Measurements from ENCODE around the gene HES2. TPM values are rescaled to one million over a fixed set of nuclear protein-coding genes. Genes with fewer than 3 reads are reported as not detected.

HES2 gene
- total RNA-seq, 1 donor from 2014 or later, result not detected

DNA sequence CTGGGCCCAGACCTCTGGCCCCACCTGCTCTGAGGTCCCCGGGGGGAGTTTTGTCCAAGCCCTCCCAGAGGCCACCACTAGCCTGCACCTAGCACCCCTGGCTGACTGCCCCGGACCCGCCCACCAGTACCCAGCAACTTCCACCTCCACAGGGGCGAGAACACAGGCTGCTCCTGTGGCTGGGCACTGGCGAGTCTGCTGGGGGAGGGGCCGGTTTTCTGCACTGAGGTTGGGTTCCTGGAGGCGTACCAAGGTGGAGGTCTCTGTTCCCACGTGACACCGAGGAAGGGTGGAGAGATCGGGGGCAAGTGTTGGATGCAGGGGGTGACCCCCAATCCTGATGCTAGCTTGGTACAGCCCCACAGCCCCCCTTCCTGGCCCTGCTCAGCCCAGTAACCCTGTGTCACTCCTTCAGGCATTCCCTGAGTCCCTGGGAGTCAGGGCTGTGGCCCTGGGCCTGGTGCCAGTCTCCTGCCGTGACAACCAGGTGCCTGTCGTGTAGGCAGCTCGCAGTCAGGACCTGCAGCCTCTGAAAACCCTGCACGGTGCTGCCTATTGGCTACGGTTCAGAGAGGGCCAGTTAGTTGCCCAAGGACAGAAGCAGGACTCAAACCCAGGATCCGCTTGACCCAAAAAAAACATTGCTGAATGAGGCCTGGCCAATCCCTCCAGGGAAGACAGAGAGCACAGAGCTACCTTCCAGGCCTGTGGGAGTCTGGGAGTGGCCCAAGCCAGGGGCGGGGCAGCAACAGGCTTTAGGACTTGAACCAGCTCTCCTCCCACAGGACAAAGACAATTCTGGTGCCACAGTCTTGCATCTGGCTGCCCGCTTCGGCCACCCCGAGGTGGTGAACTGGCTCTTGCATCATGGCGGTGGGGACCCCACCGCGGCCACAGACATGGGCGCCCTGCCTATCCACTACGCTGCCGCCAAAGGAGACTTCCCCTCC, 8.0 kb upstream of the HES2 start:
- H3K4me1 Mint-ChIP-seq, result peaks cover 12% of the 10 kb centered on the region
- H3K9me3 Mint-ChIP-seq, result no peaks in the 10 kb centered on the region
- H3K27me3 Mint-ChIP-seq, result peaks cover 43% of the 10 kb centered on the region
- DNase-seq (no peak), ATAC-seq (ENCODE audit: low read depth) (no peak)
- no peak for TF ChIP-seq CTCF (IDR thresholded peaks at IDR 0.05)
- no peak overlapping the region for H3K27ac Mint-ChIP-seq
- ChIA-PET CTCF (interaction anchor here (1.3 kb wide), 1 partner anchor 9 kb away, joined by 6 read pairs; no protein-coding TSS in a partner anchor), POLR2A (no interaction called here)
- H3K36me3 Mint-ChIP-seq (ENCODE audit: low read depth), result no peaks in the 10 kb centered on the region
- H3K4me3 Mint-ChIP-seq, result no peak overlapping the region
- intact Hi-C loops (cut with micrococcal nuclease), result no loop called here

GRCh38 chr1:6426972-6427350, 7.2 kb upstream of the HES2 start:
- no peak overlapping the region for H3K27ac Mint-ChIP-seq
- no peak for TF ChIP-seq CTCF (IDR thresholded peaks at IDR 0.05)
- intact Hi-C loops (cut with micrococcal nuclease), result no loop called here
- ChIA-PET CTCF (interaction anchor here (1.3 kb wide), 1 partner anchor 10 kb away, joined by 6 read pairs; no protein-coding TSS in a partner anchor), POLR2A (no interaction called here)
- H3K9me3 Mint-ChIP-seq, result no peaks in the 10 kb centered on the region
- peaks cover 12% of the 10 kb centered on the region for H3K4me1 Mint-ChIP-seq
- H3K36me3 Mint-ChIP-seq (ENCODE audit: low read depth), result no peaks in the 10 kb centered on the region
- DNase-seq (no peak), ATAC-seq (ENCODE audit: low read depth) (no peak)
- H3K27me3 Mint-ChIP-seq, result peaks cover 44% of the 10 kb centered on the region
- H3K4me3 Mint-ChIP-seq, result no peak overlapping the region

- no peak overlapping the region for H3K27ac Mint-ChIP-seq
- ChIA-PET CTCF (interaction anchor here (1.3 kb wide), 1 partner anchor 11 kb away, joined by 6 read pairs; no protein-coding TSS in a partner anchor), POLR2A (interaction anchor here (0.6 kb wide), 1 partner anchor 17 kb away, joined by 6 read pairs; no protein-coding TSS in a partner anchor)
- no peaks in the 10 kb centered on the region for H3K9me3 Mint-ChIP-seq
- TF ChIP-seq CTCF (IDR thresholded peaks at IDR 0.05), result no peak
- intact Hi-C loops (cut with micrococcal nuclease), result no loop called here
- H3K27me3 Mint-ChIP-seq, result peaks cover 49% of the 10 kb centered on the region
- H3K4me3 Mint-ChIP-seq, result no peak overlapping the region
- ATAC-seq (ENCODE audit: low read depth), result no peak
- peaks cover 12% of the 10 kb centered on the region for H3K4me1 Mint-ChIP-seq
- no peak for DNase-seq
- H3K36me3 Mint-ChIP-seq (ENCODE audit: low read depth), result no peaks in the 10 kb centered on the region
Measured at GRCh38 chr1:6426277-6426971, 6.7 kb upstream of the HES2 start.

GRCh38 chr1:6425658-6426057, 5.9 kb upstream of the HES2 start:
- CTCF ChIA-PET, result no interaction called here
- Mint-ChIP-seq H3K4me3 (no peak overlapping the region), H3K36me3 (ENCODE audit: low read depth) (no peaks in the 10 kb centered on the region), H3K4me1 (peaks cover 15% of the 10 kb centered on the region), H3K27ac (no peak overlapping the region), H3K9me3 (no peaks in the 10 kb centered on the region), H3K27me3 (peaks cover 56% of the 10 kb centered on the region)
- no peak for ATAC-seq (ENCODE audit: low read depth)
- POLR2A ChIA-PET, result interaction anchor here (0.6 kb wide), 1 partner anchor 16 kb away, joined by 6 read pairs; no protein-coding TSS in a partner anchor
- DNase-seq, result no peak
- TF ChIP-seq CTCF (IDR thresholded peaks at IDR 0.05), result no peak
- intact Hi-C loops (cut with micrococcal nuclease), result no loop called here

Data from activated B cell treated with CpG ODN at 0.5 μM for 24 hours (primary cell).